ENCODE results near the gene FANCI.

Gene FANCI

DNA sequence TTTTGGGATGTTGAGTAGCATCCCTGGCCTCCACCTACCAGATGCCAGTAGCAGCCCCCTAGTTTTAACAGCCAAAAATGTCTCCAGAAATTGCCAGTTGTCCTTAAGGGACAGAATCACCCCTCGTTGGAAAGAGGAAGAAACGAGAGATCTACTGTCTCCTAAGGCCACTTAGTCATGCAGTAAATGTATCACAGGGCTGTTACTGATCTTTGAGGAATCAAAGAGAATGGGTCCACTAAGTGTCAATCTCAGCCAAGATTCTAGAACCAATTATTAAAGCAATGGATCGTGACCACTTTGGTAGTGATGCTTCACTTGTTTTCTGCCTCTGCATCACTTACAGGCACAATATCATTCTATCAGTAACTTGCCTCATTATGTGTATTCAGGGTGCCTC, 64.5 kb downstream of the FANCI start:
- DNase-seq = no peak

DNA sequence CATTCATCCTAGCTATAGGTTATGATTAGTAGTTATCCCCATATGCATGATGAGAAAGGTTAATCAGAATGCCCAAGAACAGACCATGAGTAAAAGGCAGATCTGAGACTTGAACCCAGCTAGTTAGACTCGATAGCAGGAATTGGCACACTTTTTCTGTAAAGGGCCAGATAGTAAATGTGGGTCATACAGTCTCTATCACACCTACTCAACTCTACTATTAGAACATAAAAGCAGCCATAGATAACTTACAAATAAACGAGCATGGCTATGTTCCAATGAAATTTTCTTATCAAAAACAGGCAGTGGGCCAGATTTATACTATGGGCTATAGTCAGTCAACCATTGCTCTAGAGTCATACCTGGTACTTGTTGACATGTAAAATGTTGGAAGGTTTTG, 66.2 kb downstream of the FANCI start:
- DNase-seq = no peak

DNA sequence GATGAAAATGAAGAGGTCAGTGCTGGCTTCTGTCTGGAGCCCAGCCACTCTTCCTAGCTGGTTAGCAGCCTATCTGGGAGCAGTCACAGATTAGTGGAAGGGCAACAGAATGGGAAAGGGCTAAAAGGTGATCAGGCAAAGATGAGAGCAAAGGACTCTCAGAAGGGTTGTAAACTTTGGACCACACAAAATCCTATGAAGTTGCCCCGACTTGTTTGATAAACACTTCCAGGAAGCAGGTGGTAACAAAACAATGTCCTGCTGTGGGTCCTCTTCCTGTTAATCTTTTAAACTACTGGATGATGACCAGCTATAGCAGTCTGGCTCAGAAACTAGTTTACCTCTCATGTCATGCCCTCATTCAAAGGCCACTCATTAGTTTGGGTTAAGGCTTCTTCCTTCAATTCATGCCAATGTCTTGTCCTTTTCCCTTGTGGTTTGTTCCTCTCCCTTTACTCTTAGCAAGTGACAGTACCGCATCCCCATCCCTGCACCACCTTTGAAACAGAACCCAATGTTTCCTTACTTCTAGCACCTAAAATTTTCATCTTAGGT, 71.7 kb downstream of the FANCI start:
- no peak for DNase-seq

DNA sequence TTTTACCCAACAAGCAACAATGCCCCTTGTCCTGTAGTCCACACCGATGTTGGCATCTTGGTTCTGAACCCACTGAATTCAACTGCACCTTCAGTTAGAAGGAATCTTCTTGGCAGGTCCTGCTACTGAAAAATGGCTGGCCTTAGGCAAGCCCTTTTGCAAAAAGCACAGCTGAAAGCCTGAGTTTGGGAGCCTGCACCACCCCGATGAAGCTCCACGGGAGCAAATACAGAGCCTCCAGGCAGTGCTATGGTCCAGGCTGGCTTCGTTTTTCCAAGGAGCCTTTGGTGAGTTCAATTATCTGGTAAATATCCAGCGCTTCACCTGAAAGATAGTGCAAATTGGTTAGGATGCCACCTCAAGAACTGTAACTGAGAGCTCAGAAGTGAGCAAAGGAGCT, 72.7 kb downstream of the FANCI start:
- DNase-seq = no peak

DNA sequence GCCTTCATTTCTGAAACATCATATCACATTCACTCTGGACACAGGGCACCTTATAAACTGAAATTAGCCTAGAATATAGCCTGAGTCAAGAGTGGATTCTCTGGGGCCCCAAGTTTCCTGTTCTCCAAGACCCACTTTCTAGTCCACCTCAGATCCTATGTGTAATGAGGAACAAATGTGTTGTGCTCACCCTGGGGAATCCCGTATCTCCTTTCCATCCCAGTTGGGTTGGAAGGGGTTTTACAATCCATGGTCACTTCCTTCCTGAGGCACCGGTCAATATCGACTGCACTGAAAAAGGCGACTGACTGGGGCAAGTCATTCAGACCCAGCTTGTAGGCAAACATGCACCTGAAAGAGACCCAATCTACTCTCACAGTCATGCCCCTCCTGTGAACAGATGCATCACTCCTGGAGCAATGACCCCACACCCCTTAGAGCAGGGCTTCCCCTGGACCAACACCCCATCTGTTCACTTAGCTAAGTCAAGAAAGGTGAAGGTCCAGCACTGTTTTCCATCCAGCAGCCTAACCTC, 73.5 kb downstream of the FANCI start:
- DNase-seq = no peak

DNA sequence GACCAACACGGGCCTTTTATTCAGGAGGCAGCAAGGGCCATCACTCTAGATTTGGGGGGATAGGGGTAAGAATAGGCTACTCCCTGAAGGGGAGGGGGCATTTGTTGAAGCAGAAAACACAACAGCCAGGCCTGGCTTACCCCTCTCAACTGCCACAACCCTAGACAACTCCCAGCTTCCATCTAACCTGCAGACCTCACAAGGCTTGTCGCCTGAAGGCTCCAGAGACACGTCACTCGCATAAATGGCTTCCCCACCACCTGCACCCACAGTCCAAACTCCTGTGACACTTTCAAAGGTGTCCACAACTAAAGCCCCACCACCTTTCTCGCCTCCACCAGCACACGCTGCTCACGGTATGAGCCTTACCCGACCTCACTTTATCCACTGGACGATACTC, 75.9 kb downstream of the FANCI start:
- DNase-seq = no peak

DNA sequence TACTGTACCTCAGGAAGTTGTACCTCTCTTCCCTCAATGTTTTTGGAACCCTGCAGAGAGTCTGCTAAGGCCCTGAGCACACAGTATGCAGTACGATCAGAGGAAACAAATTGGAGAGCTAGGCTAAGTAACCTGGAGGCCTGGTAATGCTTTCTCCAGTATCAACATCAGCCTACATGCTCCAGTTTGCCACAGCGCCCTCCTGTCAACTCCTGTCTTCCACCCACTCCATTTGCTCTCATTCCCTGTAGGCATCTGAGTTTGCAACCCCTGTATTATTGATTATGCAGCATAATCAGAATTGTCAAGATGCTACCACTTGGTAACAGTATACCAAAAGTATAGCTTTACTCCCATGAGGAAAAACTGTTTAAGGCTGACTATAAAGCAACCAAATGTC, 76.4 kb downstream of the FANCI start:
- no peak for DNase-seq

DNA sequence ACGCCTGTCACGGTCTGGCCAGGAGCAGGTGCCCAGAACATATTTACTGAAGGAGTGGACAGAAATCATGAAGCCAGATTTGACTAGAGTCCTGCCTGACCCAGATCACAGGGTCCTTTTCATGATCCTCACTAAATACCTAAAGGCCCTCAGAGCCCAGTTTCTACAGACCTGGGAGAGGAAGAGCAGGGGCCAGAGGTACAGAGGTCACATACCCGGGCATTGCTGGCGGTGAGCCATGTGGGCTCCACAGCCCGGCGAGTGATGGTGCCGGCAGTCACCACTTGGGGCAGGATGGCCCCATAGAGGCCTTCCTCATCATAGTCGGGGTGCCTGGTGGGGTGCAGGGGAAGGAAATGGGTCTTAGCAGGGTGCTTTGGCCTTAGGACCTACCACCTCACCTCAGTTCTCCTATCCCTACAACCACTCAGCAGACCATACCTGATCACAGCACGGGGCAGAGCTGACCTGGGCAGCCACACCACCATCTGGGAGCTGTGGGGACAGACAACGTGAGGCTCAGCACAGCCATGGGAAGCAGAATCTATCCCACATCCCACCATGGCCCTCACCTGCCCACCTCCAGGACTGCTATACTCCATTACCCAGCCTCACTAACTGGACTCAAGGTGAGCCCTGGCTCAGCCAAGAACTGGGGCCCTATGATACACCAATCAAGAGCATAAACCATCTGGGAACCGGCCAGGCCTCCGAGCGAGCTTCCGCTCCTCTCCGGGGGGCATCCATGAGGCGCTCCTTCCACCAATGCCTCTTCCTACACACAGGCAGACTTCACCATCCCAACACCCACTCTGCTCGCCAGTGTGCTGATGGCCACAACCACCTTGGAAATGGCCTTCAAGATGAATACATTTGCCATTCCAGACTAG, 78.0 kb downstream of the FANCI start:
- no peak for DNase-seq

DNA sequence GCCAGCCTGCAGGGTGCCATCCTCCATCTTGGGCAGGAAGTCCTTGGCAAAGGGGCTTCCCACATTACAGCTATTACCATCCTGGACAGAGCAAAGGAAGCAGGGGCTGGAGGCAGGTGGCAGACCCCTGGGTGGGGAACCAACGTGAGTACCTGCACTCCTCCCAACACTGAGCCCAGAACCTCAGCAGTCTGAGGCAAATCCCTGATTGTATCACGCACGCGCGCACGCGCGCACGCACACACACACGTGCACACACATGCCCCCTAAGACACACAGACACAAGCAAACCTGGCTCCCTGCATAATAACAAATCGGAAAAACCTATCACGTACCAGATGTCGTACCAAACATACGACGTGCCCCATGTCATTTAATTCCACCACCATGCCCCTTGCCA, 79.0 kb downstream of the FANCI start:
- no peak for DNase-seq

DNA sequence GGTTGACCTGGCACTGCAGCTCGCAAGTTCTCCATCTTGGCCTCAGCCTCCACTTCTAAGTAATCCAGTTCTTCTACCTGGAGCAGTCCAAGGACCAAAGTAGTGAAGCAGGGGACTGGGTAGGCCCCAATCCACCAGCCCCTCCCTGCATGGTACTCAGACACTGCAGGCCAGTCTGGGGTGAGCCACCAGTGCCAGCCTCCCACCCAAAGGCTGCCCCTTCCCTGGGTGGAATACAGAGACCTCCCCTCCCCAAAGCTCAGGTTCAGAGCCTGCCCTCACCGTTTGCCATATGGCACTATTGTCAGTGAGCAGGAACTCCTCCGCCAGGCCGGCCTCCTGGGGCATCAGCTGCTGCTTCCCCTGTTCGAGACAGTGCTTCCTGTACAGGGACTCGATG, 80.0 kb downstream of the FANCI start:
- DNase-seq = no peak

DNA sequence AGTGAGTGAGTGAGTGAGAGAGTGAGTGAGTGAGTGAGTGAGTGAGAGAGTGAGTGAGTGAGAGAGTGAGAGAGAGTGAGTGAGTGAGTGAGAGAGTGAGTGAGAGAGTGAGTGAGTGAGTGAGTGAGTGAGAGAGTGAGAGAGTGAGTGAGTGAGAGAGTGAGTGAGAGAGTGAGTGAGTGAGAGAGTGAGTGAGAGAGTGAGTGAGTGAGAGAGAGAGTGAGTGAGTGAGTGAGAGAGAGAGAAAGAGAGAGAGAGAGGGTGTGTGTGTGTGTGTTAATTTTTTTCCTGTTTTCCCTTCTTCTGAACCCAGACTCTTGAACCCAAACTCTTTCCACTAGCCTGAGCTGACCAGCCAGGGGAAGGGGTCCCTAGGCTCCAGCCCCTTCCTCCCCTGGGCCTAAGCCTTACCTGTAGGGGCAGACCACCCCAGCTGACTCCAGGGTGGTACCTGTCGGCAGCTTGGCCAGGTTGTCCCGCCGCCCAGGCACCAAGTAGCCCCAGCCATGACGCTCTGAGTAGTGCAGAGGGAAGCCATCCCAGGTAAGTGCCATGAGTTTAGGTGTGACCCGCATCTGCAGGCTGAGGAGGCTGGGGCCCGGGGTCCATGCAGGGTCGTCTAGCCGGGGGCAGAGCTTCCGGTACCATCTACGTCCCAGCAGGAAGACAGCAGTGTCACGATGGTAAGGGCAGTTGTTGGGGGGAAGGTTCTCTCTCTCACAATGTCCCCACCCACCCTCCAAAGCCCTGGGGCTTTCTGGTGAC, 81.4 kb downstream of the FANCI start:
- no peak for DNase-seq

DNA sequence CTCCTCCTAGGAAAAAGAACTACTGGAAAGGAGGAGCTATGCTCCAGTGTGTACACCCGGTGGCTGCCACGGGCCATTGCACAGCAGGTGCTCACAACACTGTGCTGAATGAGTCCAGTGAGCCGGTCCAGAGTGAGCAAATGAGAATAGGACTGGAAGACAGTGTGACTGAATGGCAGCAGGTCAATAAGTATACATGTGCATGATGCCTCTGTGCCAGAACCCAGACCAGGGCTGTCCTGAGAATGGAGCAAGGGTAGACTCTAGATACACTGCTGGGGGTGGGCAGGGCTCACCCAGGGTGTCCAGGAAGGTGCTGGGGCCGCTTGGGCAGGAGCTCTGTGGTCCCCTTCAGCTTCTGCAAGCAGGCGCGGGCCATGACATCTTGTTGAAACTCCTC, 82.5 kb downstream of the FANCI start:
- DNase-seq = no peak

DNA sequence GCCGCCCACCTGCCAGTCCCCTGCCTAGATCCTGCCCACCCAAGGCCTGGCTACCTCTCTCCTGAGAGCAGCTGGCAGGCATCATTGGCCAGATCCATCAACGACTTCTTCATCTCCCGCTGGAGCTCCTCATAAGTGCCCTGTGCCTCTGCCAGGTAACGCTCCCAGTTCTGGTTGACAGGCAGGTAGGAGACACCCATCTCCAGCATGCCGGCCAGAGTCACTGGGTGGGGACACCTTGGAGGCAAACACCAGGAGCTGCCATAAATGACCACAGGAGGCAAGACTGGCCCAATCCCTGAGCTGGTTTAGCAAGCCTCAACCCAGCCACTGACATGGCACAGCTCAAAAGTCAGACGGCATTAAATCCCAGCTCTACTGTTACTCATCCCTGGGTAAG, 83.3 kb downstream of the FANCI start:
- no peak for DNase-seq

DNA sequence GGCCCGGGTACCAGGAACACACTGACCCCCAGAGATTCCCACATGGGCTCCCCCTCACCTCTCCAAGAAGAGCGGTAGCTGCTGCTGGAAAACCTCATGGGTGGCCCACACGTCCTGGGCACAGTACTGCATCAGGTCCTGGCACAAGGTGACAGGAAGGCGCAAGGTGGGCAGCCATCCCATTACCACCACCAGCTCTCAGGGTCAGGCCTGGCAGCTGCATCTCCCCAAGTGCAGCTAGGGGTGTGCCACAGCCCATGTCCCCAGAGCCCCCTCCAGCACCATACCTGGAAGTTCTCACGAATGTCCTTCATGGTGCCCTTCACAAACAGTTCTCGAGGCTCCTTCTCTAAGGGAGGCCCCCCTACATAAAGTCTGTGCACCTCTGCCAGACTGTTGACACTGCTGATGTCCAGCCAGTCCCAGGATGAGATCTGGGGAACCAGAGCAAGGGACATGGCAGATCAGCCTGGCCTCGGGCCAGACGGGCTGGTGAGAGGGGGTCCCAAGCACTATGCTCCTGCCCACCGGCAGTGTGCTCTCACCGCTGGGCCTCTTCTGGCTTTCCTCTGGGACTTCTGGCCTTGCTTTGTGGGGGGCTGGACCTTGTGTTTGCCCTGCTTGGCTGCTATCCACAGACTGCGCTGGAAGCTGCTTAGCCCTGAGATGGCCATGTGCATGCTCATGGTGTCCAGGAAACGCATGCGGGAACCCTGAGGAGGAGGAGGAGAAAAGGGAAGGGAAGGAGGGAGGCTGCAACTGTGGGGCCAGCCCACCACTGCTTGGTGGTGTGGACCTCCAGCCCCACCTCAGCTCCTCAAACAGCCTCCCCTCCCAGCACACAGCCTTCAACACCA, 84.8 kb downstream of the FANCI start:
- no peak for DNase-seq

DNA sequence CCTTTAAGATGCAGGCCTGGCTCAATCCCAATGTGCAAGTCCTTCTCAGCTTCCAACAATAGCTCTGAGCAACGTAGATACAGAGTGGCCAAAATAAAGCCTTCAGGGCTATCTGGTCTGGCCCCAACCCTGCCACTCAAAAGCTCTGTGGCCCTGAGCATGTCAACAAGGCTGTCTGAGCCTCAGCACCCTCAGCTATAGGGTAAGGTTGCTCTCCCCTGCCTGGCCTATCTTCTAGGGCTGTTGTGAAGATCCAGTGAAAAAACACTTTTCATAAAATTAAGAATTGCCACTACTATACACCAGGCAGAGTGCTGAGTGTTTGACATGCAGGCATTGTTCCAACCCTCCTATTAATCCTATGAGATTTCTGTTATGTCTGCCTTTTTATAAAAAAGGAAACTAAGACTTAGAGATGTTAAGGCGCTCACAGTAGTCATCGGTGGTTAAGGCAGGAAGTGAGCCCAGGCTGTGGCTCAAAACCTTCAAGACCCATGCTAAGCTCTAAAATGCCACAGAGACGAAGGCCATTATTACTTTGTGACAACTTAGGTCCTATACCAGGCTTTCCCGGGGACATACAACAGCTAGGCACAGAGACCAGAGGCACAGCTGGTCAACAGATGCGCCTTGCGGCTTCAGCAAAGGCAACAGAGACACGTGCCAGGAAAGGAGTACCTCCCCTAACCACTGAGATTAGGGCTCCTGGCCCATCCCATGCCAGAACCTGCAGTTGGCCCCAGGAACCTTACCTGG, 85.7 kb downstream of the FANCI start:
- DNase-seq = no peak

DNA sequence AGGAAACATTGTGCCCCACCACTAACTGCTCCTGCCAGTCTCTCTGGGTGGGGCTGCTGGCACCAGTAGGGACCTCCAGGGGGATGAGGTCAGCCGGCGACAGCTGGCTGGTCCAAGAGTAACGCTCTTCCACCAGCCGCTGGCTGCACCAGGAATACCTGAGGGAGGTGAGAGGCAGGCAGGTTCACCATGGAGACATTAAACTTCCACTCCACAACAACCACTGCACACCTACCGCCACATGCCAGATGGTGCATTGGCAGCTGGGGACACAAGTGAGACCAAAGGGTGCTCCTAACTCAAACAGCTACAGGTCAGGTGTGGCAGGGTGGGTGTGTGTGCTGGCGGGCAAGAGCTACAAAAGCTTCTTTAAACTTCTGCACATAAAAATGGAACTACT, 86.3 kb downstream of the FANCI start:
- no peak for DNase-seq

DNA sequence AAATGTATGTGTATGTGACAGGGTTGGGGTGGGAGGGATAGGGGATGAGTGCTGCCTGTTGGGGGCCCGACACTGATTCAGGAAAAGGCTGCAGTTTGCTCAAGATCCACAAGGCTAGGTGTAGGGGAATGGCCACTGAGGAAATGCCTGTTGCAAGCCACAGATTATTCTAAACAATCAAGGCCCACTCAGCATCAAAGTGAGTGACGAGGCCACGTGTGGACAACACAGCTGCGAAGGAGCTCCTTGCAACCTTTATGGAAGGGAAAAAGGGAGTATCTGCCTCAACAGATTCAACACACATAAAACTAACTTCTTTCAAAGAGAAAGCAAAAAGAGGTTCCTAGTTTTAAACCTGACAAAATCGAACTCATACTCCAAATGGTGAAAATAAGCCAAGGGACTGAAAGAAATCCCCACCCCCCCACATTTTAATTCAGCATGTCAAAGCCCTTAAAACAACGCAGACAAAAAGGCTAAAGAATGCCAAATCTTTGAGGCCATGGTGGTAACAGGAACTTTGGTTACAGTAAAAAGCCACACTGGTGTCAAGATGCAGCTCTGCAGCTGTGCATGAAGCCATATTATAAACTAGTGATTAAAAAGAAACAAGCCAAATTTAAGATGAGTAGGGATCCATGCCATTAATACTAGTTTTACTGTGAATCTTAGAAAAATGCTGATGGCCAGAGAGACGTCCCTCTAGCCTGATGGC, 87.3 kb downstream of the FANCI start:
- DNase-seq = no peak

DNA sequence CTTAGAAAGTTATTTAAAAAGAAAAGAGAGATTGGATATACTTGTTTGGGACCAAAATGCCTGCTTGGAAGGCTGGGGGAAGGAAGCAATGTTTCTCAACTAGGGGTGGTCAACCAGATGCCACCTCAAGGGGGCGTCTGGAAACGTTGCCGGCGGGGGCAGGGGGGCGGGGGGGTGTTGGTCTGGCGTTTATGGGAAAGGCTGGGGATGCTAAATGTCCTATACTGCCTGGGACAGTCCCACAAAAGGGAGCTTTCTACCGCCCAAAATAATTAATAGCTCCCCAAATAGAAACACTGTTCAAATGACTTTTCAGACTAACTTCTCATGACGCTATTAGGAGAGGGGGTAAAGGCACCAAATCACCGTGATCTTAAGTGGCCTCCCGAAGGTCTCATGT, 88.7 kb downstream of the FANCI start:
- no peak for DNase-seq

DNA sequence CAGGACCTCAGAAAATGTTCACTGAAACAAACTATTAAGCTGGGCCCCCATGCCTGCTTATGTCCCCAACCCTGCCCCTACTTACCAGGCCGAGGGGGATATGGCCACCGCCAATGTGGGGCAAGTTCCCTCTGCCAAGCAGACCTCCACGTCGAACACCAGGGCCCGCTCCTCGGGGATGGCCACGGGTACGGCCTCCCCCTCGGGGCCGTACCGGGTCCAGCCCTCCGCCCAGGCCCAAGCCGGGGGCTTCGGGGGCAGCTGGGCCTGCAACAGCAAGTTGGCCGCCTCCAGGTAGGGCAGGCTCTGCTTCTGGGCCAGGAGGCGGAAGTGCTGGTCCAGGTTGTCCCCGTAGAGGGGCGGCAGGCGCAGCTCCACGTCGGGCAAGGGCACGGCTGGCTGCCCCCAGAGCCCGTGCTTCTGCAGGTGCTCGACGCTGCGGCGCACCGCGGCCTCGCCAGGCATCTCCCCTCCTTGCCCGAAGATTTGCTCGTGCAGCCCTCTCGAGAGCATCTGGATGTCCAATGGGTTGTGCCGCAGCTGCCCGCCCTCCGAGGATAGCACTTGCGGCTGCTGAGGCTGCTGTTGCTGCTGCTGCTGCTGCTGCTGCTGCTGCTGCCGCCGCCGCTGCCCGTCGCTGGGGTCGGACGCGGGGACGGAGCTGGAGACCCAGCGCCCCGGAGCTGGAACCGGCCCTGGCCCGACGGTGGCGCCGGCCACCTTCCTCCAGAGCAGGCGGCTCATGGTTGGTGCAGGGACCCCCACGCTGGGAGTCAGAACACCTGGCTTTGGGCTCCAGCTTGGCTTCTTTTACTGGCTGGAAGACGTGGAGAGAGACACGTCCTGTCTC, 89.5 kb downstream of the FANCI start:
- DNase-seq = no peak

DNA sequence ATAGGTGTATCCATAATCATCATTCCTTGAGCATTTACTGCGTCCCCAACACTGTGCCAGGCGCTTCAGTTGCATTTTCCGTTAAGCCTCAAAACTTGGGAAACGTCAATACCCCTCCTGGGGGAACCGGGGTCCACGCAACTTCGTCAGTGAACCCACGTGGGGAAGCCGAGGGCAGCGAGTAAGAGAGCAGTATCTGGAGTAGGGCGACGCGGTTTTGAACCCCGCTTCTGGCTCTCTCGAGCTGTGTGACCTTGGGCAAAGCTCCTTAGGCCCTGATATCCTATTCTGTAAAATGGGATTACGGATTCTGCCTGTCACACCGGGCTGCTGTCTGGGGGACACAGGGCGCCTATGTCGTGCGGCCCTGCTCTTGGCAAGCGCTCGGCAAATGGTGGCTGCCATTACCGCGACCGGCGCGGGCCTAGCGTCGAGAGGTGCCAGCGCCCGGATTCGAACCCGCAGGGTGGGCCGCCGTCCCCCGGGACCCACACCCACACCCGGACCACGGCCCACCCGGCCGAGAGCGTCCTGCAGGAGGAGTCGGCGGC, 90.3 kb downstream of the FANCI start:
- DNase-seq = no peak

All from activated T-cell treated with anti-CD3 and anti-CD28 coated beads for 4 hours (primary cell).